ENCODE measurements around the gene DNAJC5G.

DNAJC5G gene

DNA sequence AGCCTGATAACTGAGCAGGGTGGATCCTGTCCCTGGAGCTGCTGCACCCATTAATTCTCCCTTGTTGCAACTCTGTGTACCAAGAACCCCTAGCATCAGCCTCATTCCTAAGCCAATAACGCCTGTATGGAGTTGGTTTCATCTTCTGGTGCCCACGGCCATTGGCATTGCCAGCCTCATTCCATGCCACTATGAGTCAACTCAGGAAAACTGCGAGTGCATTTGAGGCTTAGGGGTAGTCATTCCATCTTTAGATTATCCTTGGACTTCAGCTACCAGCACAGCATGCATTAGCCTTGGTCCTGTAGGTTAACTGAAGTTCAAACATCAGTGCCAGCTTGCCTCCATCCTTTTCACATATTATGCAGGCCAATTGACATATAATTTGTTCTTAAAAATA, 5.6 kb downstream of the DNAJC5G start:
- TF ChIP-seq, protein P1, sequence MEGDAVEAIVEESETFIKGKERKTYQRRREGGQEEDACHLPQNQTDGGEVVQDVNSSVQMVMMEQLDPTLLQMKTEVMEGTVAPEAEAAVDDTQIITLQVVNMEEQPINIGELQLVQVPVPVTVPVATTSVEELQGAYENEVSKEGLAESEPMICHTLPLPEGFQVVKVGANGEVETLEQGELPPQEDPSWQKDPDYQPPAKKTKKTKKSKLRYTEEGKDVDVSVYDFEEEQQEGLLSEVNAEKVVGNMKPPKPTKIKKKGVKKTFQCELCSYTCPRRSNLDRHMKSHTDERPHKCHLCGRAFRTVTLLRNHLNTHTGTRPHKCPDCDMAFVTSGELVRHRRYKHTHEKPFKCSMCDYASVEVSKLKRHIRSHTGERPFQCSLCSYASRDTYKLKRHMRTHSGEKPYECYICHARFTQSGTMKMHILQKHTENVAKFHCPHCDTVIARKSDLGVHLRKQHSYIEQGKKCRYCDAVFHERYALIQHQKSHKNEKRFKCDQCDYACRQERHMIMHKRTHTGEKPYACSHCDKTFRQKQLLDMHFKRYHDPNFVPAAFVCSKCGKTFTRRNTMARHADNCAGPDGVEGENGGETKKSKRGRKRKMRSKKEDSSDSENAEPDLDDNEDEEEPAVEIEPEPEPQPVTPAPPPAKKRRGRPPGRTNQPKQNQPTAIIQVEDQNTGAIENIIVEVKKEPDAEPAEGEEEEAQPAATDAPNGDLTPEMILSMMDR (IDR thresholded peaks at IDR 0.05; ENCODE audit: poor library complexity, severe bottlenecking), result no peak
- no peak overlapping the region for H3K4me3 ChIP-seq (ENCODE audit: severe bottlenecking)
- no peak overlapping the region for H3K27ac ChIP-seq (ENCODE audit: poor library complexity, severe bottlenecking)
- peaks cover 6% of the 10 kb centered on the region for H3K27me3 ChIP-seq (ENCODE audit: insufficient read depth, poor library complexity, severe bottlenecking)
- no peaks in the 10 kb centered on the region for H3K4me1 ChIP-seq (ENCODE audit: insufficient read depth, poor library complexity, severe bottlenecking)
- DNase-seq (ENCODE audit: low spot score), result no peak
- ATAC-seq (ENCODE audit: low read depth), result no peak
- no peaks in the 10 kb centered on the region for H3K9me3 ChIP-seq (ENCODE audit: severe bottlenecking)
- no peaks in the 10 kb centered on the region for H3K36me3 ChIP-seq (ENCODE audit: low read depth)

GRCh38 chr2:27281442-27281841, 6.2 kb downstream of the DNAJC5G start:
- Histone ChIP-seq H3K36me3 (ENCODE audit: low read depth) (no peaks in the 10 kb centered on the region), H3K27me3 (ENCODE audit: insufficient read depth, poor library complexity, severe bottlenecking) (peaks cover 6% of the 10 kb centered on the region), H3K27ac (ENCODE audit: poor library complexity, severe bottlenecking) (no peak overlapping the region), H3K9me3 (ENCODE audit: severe bottlenecking) (no peaks in the 10 kb centered on the region), H3K4me3 (ENCODE audit: severe bottlenecking) (no peak overlapping the region), H3K4me1 (ENCODE audit: insufficient read depth, poor library complexity, severe bottlenecking) (no peaks in the 10 kb centered on the region)
- DNase-seq (ENCODE audit: low spot score), result no peak
- ATAC-seq (ENCODE audit: low read depth), result no peak
- TF ChIP-seq, protein P1 (IDR thresholded peaks at IDR 0.05; ENCODE audit: poor library complexity, severe bottlenecking), result no peak

- Histone ChIP-seq H3K4me1 (ENCODE audit: insufficient read depth, poor library complexity, severe bottlenecking) (no peaks in the 10 kb centered on the region), H3K27ac (ENCODE audit: poor library complexity, severe bottlenecking) (no peak within 1 kb of the TSS), H3K9me3 (ENCODE audit: severe bottlenecking) (no peaks in the 10 kb centered on the region), H3K4me3 (ENCODE audit: severe bottlenecking) (no peak within 1 kb of the TSS), H3K36me3 (ENCODE audit: low read depth) (no peaks in the 10 kb centered on the region), H3K27me3 (ENCODE audit: insufficient read depth, poor library complexity, severe bottlenecking) (peaks cover 6% of the 10 kb centered on the region)
- DNase-seq (ENCODE audit: low spot score) (no peak), ATAC-seq (ENCODE audit: low read depth) (no peak)
- TF ChIP-seq, protein P1 (IDR thresholded peaks at IDR 0.05; ENCODE audit: poor library complexity, severe bottlenecking), result no peak
Observed at GRCh38 chr2:27281855-27282559, 6.8 kb downstream of the DNAJC5G start, which contains the start of gene TRIM54. Gene TRIM54 (plus strand): TSS chr2:27282429. CDS start chr2:27282732, 303 bp downstream.

DNA sequence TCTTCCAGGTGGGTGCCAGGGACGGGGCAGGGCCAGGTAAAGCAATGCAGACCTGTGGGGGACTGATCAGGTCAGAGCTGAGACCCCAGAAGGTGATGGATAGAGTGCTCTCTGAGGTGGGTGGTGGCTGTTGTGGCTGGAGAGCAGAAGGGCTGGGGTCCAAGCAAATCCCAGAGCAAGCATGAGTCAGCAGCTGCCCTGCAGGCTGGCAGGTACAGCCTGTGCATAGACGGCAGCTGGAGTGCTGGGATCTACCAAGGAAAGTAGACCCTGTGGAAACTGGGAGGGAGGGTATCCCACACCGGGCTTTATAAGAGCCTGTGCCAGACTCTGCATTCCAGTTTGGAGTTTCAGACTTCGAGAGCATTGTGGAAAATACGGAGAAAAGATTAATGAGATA, 7.7 kb downstream of the DNAJC5G start:
- Histone ChIP-seq H3K36me3 (ENCODE audit: low read depth) (no peaks in the 10 kb centered on the region), H3K4me1 (ENCODE audit: insufficient read depth, poor library complexity, severe bottlenecking) (no peaks in the 10 kb centered on the region), H3K9me3 (ENCODE audit: severe bottlenecking) (no peaks in the 10 kb centered on the region), H3K27ac (ENCODE audit: poor library complexity, severe bottlenecking) (no peak overlapping the region), H3K27me3 (ENCODE audit: insufficient read depth, poor library complexity, severe bottlenecking) (peaks cover 6% of the 10 kb centered on the region), H3K4me3 (ENCODE audit: severe bottlenecking) (no peak overlapping the region)
- TF ChIP-seq, protein P1 (IDR thresholded peaks at IDR 0.05; ENCODE audit: poor library complexity, severe bottlenecking), result no peak
- ATAC-seq (ENCODE audit: low read depth) (no peak; the same call in 2 of the 3 replicates), DNase-seq (ENCODE audit: low spot score) (no peak)

DNA sequence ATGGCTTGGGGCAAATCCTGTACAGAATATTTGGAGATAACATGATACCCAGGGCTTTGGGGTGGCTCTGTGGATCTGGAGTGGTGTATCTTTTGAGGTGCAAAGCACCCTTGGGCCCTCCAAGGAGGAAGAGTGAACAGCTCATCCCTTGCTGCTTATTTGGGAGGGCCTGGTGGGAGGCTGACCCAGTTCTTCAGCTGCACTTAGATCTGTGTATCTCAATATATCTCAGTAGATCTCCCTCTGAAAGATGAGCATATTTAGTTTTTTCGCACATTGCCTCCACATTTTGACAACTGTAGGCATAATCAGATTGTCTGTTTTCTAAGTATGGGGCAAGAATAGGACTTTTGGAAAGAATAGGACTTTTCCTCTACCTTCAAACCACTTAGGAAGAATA, 9.8 kb downstream of the DNAJC5G start:
- Histone ChIP-seq H3K27ac (ENCODE audit: poor library complexity, severe bottlenecking) (no peak overlapping the region), H3K4me1 (ENCODE audit: insufficient read depth, poor library complexity, severe bottlenecking) (no peaks in the 10 kb centered on the region), H3K27me3 (ENCODE audit: insufficient read depth, poor library complexity, severe bottlenecking) (peaks cover 6% of the 10 kb centered on the region), H3K4me3 (ENCODE audit: severe bottlenecking) (no peak overlapping the region), H3K9me3 (ENCODE audit: severe bottlenecking) (no peaks in the 10 kb centered on the region), H3K36me3 (ENCODE audit: low read depth) (no peaks in the 10 kb centered on the region)
- no peak for DNase-seq (ENCODE audit: low spot score)
- TF ChIP-seq, protein P1 (IDR thresholded peaks at IDR 0.05; ENCODE audit: poor library complexity, severe bottlenecking), result no peak
- ATAC-seq (ENCODE audit: low read depth), result no peak
